GM21526 (cell line): Measurements from ENCODE around the gene TRAPPC10.
A peak's percentile ranks its signal among the peaks of the same experiment; 100 is the strongest.
"Not testable (repeated sequence)": the region's sequence is repeated elsewhere in the genome, so short reads cannot be mapped to it uniquely, and the experiment has no call there.

Source experiments
- ATAC-seq: cut with Tn5 transposase; IDR thresholded peaks from one replicate; pipeline ENCODE4 v1.9.1; 2021; ENCODE audit warnings: moderate library complexity; ENCODE audit not compliant: unreplicated experiment, low FRiP score

TRAPPC10 gene

DNA sequence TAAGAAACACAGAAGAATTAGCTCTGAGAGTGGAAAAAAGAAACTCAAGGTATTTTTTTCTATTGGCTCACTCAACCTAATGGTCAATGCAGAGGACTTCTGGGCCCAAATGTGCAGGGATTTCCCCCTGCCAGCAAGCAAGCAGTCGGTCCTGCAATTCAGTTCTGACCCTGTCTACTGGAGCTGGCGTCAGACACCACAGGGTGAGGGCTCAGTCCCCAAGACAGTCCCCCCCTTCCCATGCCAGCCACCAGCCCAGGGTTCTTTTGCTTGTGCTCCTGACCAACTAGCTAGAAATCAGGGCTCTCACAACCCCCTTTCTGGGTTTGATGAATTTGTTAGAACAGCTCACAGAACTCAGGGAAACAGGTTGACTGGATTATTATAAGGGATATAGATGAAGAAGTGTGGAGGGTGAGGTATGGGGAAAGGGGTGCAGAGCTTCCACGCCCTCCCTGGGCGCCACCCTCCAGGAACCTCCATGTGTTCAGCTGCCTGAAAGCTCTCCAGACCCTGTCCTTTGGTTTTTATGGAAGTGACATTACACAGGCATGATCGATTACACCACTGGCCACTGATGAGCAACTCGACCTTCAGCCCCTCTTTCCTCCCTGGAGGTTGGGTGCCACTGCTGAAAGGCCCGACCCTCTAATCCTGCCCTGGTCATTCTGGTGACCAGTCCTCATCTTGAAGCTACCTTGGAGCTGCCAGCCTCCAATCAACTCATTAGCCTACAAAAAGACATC is 72.6 kb downstream of the TRAPPC10 start:
- no peak for ATAC-seq

DNA sequence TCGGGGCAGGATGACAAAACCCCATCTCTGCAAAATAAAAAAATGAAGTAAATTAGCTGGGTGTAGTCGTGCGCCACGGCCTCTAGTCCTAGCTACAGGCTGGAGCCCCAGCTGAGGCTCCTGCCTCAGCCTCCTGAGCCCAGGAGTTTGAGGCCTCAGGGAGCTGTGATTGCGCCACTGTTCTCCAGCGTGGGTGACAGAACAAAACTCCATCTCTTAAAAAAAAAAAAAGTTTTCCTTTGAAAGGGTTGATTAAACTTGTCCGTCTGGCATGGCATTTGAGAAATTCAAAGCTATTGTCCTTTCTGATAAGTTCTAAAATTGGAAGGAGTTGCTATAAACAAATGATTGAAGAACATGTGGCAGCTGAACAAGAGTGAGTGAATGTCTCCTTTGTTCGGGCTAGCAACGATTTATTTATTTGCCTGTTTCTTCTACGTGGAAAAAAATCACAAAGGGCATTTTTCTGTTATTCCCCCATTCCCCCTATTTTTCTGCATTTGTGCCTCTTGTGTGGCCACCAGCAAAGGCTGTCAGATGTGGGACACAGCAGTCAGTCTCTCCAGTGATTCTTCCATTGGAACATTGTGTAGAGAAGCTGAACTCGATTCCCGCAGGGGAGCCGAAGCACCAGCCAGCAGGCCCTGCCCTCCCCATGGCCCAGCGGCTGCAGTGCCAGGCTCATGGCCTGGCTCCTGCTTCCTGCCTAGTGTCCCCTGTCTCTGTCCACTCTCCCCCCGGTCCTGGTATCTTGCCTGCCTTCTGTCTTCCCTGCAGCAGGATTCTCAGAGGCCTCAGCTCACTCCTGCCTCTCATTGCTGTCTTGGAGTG is 73.6 kb downstream of the TRAPPC10 start:
- ATAC-seq: no peak

GRCh38 chr21:44086636-44087425 is 74.7 kb downstream of the TRAPPC10 start:
- ATAC-seq: no peak

- no peak for ATAC-seq
Measured at GRCh38 chr21:44087426-44088400, 75.6 kb downstream of the TRAPPC10 start.

- ATAC-seq: no peak
Measured at GRCh38 chr21:44088401-44088780, 76.3 kb downstream of the TRAPPC10 start.

GRCh38 chr21:44089001-44089911 is 77.1 kb downstream of the TRAPPC10 start:
- ATAC-seq: no peak

DNA sequence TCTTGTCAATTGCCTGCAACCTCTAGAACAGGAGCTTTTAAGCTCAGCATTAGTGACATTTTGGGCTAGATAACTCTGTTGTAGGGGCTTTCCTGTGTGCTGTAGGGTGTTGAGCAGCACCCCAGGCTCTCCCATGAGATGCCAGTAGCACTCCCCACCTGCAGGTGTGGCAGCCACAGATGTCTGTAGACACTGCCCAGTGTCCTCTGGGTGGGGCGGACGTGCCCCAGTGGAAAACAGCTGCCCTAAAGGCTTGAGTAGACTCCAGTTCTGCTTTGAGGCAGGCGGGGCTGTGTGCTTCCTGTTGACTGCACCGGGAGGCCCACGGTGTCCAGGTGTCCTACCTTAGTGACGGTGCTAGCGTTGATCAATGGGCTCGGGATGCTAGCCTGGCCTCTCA is 78.2 kb downstream of the TRAPPC10 start:
- ATAC-seq: no peak

- ATAC-seq: no peak
Measured at GRCh38 chr21:44092211-44092610, 80.1 kb downstream of the TRAPPC10 start.

DNA sequence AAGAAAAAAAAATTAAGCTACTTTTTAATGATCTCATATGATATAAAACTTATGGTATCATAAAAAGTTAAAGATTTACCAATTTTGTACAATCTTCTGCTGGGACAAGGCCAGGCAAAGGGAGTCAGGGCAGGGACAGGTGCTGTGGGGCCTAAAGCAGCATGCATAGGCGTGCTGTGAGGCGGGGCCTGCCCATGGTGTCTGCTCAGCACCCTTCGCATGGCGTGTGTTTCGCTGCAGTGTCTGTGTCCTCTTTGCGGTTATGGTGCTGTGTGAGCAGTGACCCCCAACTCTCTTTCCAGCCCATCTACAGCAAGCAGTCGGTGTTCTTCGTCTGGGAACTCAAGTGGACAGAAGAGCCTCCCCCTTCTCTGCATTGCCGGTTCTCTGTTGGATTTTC is 81.7 kb downstream of the TRAPPC10 start:
- no peak for ATAC-seq

DNA sequence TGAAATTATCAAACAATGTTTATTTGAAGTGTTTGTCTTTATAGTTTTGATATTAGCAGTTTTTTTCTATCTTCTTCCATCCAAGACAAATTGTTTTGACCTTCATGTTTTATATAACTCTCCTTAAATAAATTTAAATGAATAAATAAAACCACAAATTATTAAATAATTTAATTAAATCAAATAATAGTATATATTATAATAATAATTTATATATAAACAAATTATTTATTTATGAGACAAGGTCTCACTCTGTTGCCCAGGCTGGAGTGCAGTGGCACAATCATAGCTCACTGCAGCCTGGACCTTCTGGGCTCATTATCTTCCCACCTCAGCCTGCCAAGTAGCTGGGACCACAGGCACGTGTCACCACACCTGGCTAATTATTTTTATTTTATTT is 82.7 kb downstream of the TRAPPC10 start:
- ATAC-seq: no peak

DNA sequence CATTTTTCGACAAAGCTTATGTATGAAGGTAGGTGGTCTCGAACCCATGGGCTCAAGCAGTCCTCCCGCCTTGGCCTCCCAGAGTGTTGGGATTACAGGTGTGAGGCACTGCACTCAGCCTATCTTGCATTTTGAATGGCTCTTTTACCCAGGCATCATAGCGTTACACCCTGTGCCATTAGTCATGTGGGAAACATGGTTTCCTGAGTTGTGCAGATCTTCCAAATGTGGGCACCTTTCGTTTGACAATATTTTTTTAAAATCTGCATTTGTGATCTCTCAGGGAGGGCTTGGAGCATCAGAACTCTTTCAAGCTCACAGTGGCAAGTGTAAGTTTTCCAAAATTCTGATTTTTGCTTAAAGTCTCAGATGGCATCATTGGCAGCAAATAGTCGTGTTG is 86.4 kb downstream of the TRAPPC10 start:
- ATAC-seq: not testable (repeated sequence)

- not testable (repeated sequence) for ATAC-seq
Measured at GRCh38 chr21:44098964-44099363, 86.9 kb downstream of the TRAPPC10 start.

- peak; percentile 87 for ATAC-seq
Measured at GRCh38 chr21:44107026-44107501, 95.0 kb downstream of the TRAPPC10 start, which contains the start of gene PWP2. PWP2 (plus strand) TSS chr21:44107399; CDS start chr21:44107417, 18 bp downstream.

GRCh38 chr21:44107589-44107988 is 95.5 kb downstream of the TRAPPC10 start:
- not testable (repeated sequence) for ATAC-seq

DNA sequence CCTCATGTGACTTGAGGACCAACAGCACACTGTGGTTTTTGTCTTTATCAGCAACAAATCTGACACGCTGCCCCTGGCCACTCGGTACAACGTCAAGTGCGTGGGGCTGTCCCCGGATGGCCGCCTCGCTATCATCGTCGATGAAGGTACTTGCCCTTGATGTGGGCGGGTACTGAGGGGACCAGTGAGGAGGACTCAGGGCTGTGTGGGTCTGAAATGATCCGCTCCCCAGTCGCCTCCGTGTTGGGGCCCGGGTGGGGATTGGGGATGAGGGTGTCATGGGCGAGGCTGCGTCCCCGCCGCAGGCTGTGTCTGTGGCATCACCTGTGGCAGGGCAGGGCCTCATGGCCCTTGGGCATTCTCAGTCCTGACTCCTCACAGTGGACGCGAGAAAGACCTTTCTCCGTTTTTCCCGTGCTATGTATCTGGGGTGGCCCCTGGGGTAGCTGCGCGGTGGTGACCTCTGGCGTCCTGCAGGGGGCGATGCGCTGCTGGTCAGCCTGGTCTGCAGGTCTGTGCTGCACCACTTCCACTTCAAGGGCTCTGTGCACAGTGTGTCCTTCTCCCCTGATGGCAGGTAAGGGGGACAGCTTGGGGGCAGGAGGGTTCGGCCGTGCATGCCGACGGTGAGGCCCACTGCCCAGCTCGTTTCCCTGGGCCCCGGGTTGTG is 101.7 kb downstream of the TRAPPC10 start:
- ATAC-seq: not testable (repeated sequence)

- not testable (repeated sequence) for ATAC-seq
Measured at GRCh38 chr21:44122131-44122530, 110.0 kb downstream of the TRAPPC10 start.

- not testable (repeated sequence) for ATAC-seq
Measured at GRCh38 chr21:44127827-44128226, 115.7 kb downstream of the TRAPPC10 start.

DNA sequence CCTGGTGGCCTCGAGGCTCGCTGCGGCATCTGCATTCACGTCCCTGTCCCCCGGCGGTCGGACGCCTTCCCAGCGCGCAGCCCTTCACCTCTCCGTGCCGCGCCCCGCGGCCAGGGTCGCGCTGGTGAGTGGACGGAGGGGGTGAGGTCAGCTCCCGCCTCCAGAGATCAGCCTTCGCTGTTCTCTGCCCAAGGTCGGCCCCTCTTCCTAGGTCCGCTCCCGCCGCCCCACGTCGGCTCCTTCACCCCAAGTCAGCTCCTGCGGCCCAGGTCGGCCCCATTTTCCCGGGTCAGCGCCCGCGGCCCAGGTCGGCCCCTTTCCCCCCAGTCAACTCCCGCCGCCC is 121.6 kb downstream of the TRAPPC10 start:
- ATAC-seq: not testable (repeated sequence)
